ENCODE data around the gene LPCAT4.
"Not testable (repeated sequence)": the region's sequence is repeated elsewhere in the genome, so short reads cannot be mapped to it uniquely, and the experiment has no call there.

The LPCAT4 gene

GRCh38 chr15:34358948-34359347 lies 8.0 kb downstream of the LPCAT4 start:
- DNase-seq (ENCODE audit: low read depth): no peak
- no peak overlapping the region for H3K4me3 ChIP-seq (ENCODE audit: low read depth, low read length)
- TF ChIP-seq CTCF (conservative IDR thresholded peaks at IDR 0.05; ENCODE audit: low read depth, low read length): no peak

- peak; percentile 55 for DNase-seq (ENCODE audit: low read depth)
- H3K4me3 ChIP-seq (ENCODE audit: low read depth, low read length): no peak overlapping the region
- peak; percentile 59 for TF ChIP-seq CTCF (conservative IDR thresholded peaks at IDR 0.05; ENCODE audit: low read depth, low read length)
These were observed 8.6 kb downstream of the LPCAT4 start for GRCh38 chr15:34358367-34358766.

GRCh38 chr15:34357653-34358052 lies 9.3 kb downstream of the LPCAT4 start:
- no peak overlapping the region for H3K4me3 ChIP-seq (ENCODE audit: low read depth, low read length)
- TF ChIP-seq CTCF (conservative IDR thresholded peaks at IDR 0.05; ENCODE audit: low read depth, low read length): no peak
- no peak for DNase-seq (ENCODE audit: low read depth)

- DNase-seq (ENCODE audit: low read depth): no peak
- H3K4me3 ChIP-seq (ENCODE audit: low read depth, low read length): no peak overlapping the region
- TF ChIP-seq CTCF (conservative IDR thresholded peaks at IDR 0.05; ENCODE audit: low read depth, low read length): no peak
These were observed 11.8 kb downstream of the LPCAT4 start for GRCh38 chr15:34355241-34355640.

- no peak for DNase-seq (ENCODE audit: low read depth)
- no peak overlapping the region for H3K4me3 ChIP-seq (ENCODE audit: low read depth, low read length)
- no peak for TF ChIP-seq CTCF (conservative IDR thresholded peaks at IDR 0.05; ENCODE audit: low read depth, low read length)
These were observed 12.7 kb downstream of the LPCAT4 start for GRCh38 chr15:34354286-34354685.

- no peak for TF ChIP-seq CTCF (conservative IDR thresholded peaks at IDR 0.05; ENCODE audit: low read depth, low read length)
- DNase-seq (ENCODE audit: low read depth): no peak
These were observed 13.4 kb downstream of the LPCAT4 start for GRCh38 chr15:34353627-34354026.

GRCh38 chr15:34352996-34353395 lies 14.0 kb downstream of the LPCAT4 start:
- DNase-seq (ENCODE audit: low read depth); H3K4me3 ChIP-seq (ENCODE audit: low read depth, low read length): not testable (repeated sequence)

More at GRCh38 chr15:34353627-34354026, 13.4 kb downstream of the LPCAT4 start:
- H3K4me3 ChIP-seq (ENCODE audit: low read depth, low read length): no peak overlapping the region

- H3K4me3 ChIP-seq (ENCODE audit: low read depth, low read length): no peak overlapping the region
- TF ChIP-seq CTCF (conservative IDR thresholded peaks at IDR 0.05; ENCODE audit: low read depth, low read length): no peak
- DNase-seq (ENCODE audit: low read depth): no peak
These were observed 17.2 kb downstream of the LPCAT4 start for GRCh38 chr15:34349769-34350168.
